Measurements from ENCODE around the gene USP53. TPM values are rescaled to one million over a fixed set of nuclear protein-coding genes. Genes with fewer than 3 reads are reported as not detected.
A peak's percentile ranks its signal among the peaks of the same experiment; 100 is the strongest.

The USP53 gene
- total and polyA plus RNA-seq, 9 of the 15 experiments (the other 6 are each of a cell fraction or from before 2014, with no cell fraction given), result 2.9 to 9.6 (median 8.3) TPM

DNA sequence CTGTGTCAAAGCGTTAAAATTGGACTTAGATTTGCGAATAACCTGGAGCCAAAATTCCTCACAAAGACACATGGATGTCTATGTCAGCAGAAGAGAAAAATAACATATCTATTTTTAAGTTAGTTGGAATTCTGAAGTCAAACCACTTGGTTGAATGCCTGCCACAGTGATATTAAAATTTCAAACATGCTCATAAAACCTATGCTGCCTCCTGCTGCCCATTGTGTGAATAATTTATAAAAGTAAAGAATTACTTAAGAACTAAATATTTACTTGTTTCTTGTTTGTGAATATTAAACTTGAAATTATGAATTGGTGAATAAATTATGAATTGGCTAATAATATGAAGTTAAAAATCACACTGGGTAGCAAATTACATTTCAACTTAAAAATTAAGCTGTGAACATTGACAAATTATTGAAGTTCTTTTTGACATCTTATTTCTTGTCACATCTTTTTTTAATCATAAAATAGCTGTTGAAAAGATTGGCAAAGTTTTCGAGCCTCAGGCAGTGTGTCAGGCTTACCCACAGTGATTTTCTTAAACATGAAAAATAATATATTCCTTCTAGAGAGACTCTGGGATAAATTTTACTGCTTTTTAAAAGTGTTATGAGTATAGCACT, 74.0 kb downstream of the USP53 start:
- no peak overlapping the region for H3K9ac ChIP-seq (ENCODE audit: insufficient read depth in 1 of 2, low read depth in 2 of 2, low read length in 2 of 2)
- peak; percentile 29 for FAIRE-seq
- ATAC-seq, result no peak
- no peaks in the 10 kb centered on the region for H3K4me1 ChIP-seq (replicated peaks in 1 of 2; ENCODE audit: control insufficient read depth in 2 of 2, insufficient read depth in 2 of 2, low read length in 2 of 2)
- H3K36me3 ChIP-seq (ENCODE audit: control insufficient read depth, insufficient read depth, low read length), result no peaks in the 10 kb centered on the region
- no peaks in the 10 kb centered on the region for H3K27me3 ChIP-seq (ENCODE audit: control insufficient read depth in 2 of 2, insufficient read depth in 2 of 2, low read length in 2 of 2)
- H3K4me2 ChIP-seq (ENCODE audit: insufficient read depth, low read length), result no peak overlapping the region
- in situ Hi-C loops (cut with MboI), result no loop called here
- no peaks in the 10 kb centered on the region for H4K20me1 ChIP-seq (replicated peaks; ENCODE audit: control insufficient read depth, insufficient read depth, low read length)
- no peak overlapping the region for H2AFZ ChIP-seq (ENCODE audit: low read depth, low read length)
- no peaks in the 10 kb centered on the region for H3K79me2 ChIP-seq (ENCODE audit: control insufficient read depth, insufficient read depth, low read length)
- no peak overlapping the region for H3K4me3 ChIP-seq
- POLR2A ChIA-PET, result no interaction called here
- 36% methylated on average over 3 of the region's 3 CpGs for WGBS (ENCODE audit: insufficient coverage, low coverage, missing lambda C conversion rate)
- CTCF ChIA-PET (ENCODE audit: low intra/inter-chr PET ratio), result interaction anchor here (0.5 to 2.1 kb wide), 5 partner anchors 10 to 305 kb away, joined by 3 to 34 read pairs (median 6); no protein-coding TSS in a partner anchor
- intact Hi-C loops (cut with micrococcal nuclease), result loop anchor here (1.0 to 10.0 kb wide), 4 partner anchors 74 to 304 kb away; partner anchors contain the start of genes MYOZ2 and USP53
- no peak overlapping the region for H3K27ac ChIP-seq (ENCODE audit: extremely low read depth, low read depth, low read length)
- H3K9me3 ChIP-seq (replicated peaks; ENCODE audit: control insufficient read depth, insufficient read depth, low read depth, low read length), result no peaks in the 10 kb centered on the region
- DNase-seq (ENCODE audit: extremely low read depth in 1 of 4, low spot score in 3 of 4), result peak in 1 of 4 experiments; percentile 56
- no TSS peak for BruUV-seq (replicated peaks)
- no peaks in the 10 kb centered on the region for H3K9me1 ChIP-seq (ENCODE audit: control insufficient read depth, insufficient read depth, low read length)
- TF ChIP-seq ZBTB17 (CRISPR knock-in tag; IDR thresholded peaks at IDR 0.05), result no peak
- TF ChIP-seq ATF2 (CRISPR knock-in tag; IDR thresholded peaks at IDR 0.05), result no peak
- TF ChIP-seq, protein P1, sequence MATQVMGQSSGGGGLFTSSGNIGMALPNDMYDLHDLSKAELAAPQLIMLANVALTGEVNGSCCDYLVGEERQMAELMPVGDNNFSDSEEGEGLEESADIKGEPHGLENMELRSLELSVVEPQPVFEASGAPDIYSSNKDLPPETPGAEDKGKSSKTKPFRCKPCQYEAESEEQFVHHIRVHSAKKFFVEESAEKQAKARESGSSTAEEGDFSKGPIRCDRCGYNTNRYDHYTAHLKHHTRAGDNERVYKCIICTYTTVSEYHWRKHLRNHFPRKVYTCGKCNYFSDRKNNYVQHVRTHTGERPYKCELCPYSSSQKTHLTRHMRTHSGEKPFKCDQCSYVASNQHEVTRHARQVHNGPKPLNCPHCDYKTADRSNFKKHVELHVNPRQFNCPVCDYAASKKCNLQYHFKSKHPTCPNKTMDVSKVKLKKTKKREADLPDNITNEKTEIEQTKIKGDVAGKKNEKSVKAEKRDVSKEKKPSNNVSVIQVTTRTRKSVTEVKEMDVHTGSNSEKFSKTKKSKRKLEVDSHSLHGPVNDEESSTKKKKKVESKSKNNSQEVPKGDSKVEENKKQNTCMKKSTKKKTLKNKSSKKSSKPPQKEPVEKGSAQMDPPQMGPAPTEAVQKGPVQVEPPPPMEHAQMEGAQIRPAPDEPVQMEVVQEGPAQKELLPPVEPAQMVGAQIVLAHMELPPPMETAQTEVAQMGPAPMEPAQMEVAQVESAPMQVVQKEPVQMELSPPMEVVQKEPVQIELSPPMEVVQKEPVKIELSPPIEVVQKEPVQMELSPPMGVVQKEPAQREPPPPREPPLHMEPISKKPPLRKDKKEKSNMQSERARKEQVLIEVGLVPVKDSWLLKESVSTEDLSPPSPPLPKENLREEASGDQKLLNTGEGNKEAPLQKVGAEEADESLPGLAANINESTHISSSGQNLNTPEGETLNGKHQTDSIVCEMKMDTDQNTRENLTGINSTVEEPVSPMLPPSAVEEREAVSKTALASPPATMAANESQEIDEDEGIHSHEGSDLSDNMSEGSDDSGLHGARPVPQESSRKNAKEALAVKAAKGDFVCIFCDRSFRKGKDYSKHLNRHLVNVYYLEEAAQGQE (IDR thresholded peaks at IDR 0.05; ENCODE audit: borderline replicate concordance), result peak; percentile 74; the same call in 1 of the 2 replicates
- TF ChIP-seq, protein P1 (CRISPR knock-in tag; IDR thresholded peaks at IDR 0.05; ENCODE audit: low read depth), result no peak
- TF ChIP-seq HNRNPK (IDR thresholded peaks at IDR 0.05; ENCODE audit: low read depth, low read length, poor library complexity, severe bottlenecking), result no peak
- TF ChIP-seq RAD21 (CRISPR knock-in tag; conservative IDR thresholded peaks at IDR 0.05 in 1 of 2, IDR thresholded peaks at IDR 0.05 in 1 of 2), result peak; percentile 76 to 79
- no peak for TF ChIP-seq C11orf30 (IDR thresholded peaks at IDR 0.05; ENCODE audit: low read depth)
- peak; percentile 77 for TF ChIP-seq ARID3A (IDR thresholded peaks at IDR 0.05; ENCODE audit: borderline replicate concordance, low read depth, low read length)
